Loucy (cell line): Measurements from ENCODE around the gene ZNF576.

ENCODE experiments used
- EZH2phosphoT487 ChIP-seq: fragments of 200-600 bp; IDR thresholded peaks from 2 replicates; pipeline ENCODE4 v1.6.1; 2018; ENCODE audit warnings: antibody characterized with exemption, mild to moderate bottlenecking, moderate library complexity, borderline replicate concordance
- TF ChIP-seq, protein P1 (sequence below): fragments of 200-600 bp; sonication (generic); conservative IDR thresholded peaks from 2 replicates; pipeline ENCODE4 v1.5.1; 2014; ENCODE audit warnings: mild to moderate bottlenecking, antibody characterized with exemption, low read length

DNA sequence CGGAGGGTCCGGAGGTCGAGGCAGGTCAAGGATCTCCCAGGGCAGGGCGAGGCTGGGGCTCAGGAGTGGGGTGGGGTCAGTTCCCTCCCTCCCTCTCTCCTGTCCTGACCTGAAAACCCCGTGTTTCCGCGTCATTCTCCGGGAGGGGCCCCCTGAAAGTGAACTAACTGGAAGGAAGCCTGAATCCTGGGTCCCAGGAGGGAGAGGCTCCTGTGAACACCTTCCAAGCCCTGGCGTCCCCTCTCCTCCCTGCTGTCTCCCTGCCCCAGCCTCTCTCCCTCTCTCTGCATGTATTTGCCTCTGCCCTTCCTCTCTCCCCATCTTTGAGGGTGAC, 44.0 kb downstream of the ZNF576 start:
- TF ChIP-seq, protein P1, sequence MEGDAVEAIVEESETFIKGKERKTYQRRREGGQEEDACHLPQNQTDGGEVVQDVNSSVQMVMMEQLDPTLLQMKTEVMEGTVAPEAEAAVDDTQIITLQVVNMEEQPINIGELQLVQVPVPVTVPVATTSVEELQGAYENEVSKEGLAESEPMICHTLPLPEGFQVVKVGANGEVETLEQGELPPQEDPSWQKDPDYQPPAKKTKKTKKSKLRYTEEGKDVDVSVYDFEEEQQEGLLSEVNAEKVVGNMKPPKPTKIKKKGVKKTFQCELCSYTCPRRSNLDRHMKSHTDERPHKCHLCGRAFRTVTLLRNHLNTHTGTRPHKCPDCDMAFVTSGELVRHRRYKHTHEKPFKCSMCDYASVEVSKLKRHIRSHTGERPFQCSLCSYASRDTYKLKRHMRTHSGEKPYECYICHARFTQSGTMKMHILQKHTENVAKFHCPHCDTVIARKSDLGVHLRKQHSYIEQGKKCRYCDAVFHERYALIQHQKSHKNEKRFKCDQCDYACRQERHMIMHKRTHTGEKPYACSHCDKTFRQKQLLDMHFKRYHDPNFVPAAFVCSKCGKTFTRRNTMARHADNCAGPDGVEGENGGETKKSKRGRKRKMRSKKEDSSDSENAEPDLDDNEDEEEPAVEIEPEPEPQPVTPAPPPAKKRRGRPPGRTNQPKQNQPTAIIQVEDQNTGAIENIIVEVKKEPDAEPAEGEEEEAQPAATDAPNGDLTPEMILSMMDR, result no peak
- no peak for TF ChIP-seq EZH2phosphoT487
